GM18499 (cell line): ENCODE results near the gene OR6M1.

Experiments
- ATAC-seq: cut with Tn5 transposase; IDR thresholded peaks from one replicate; pipeline ENCODE4 v1.9.1; 2021; ENCODE audit warnings: moderate number of reproducible peaks; ENCODE audit not compliant: insufficient read depth, unreplicated experiment

OR6M1 gene

DNA sequence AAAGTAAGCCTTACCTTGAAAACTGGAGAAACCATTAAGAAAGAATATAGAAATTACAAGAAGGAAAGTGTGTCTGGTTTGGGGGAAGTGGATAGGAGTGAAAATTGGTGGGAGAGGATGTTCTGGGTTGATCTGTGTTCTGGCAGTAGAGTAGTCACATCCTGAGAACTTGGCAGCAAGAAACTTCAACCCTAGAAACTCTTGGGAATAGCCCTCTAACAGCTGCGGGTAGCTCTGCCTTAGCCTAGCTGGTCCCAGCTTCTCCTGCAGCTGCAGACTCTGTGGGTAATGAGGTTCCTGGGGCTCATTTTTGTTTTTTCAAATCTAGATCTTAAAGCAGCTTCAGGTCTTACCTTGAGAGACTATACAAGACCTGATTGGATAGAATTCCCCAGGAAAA is 27.6 kb downstream of the OR6M1 start:
- ATAC-seq, result no peak

DNA sequence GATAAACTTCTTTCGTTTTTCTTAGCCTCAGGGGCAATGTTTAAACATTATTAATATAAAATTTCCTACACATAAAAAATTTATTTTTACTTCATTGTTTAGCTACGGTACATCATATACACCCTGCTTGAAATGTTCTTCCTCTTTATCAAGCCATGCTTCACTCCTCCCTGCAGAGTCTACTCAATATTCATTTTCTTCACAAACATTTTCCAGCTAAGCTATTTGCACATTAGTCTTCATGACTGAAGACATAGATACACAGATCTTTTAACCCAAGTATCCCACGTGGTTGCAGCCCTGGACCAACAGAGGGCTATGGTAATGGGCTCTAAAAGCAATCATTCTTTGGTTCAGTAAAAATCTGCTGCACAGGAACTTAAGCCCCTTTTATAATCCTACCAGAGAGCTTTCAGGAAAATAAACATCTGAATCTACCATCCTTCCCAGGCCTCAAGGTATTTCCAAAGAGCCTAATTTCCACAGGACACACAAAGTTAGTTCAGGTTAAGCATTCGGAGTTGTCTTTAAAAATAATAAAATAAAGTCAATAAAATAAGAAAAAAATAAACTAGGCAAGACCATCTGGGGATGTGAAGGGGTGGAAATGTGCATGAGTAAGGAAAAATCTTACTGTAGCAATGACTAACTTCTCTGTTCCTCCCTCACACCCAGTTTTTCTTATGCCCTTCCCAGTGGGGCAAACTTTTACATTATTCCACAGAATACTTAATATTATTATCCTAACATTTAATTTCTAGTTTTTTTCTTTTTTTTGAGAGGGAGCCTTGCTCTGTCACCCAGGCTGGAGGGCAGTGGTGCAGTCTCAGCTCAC is 30.2 kb downstream of the OR6M1 start:
- no peak for ATAC-seq

GRCh38 chr11:123775289-123775688 is 30.9 kb downstream of the OR6M1 start:
- ATAC-seq, result no peak

GRCh38 chr11:123773959-123774358 is 32.2 kb downstream of the OR6M1 start:
- no peak for ATAC-seq

DNA sequence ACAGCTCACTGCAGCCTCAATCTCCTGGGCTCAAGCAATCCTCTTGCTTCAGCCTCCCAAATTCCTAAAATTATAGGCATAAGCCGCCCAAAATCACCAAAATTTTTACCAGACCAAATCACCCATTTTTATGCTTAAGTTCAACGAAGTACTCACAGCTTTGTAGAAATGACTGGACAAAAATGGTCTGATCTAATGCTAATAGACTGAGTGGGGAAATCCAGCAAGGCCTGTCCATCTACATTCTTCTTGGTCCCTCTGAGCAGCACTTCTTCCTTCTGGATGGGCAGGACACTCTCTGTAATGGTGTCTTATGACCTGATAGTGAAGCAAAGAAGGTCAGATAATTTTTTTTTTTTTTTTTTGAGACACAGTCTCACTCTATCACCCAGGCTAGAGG is 33.1 kb downstream of the OR6M1 start:
- ATAC-seq, result no peak

DNA sequence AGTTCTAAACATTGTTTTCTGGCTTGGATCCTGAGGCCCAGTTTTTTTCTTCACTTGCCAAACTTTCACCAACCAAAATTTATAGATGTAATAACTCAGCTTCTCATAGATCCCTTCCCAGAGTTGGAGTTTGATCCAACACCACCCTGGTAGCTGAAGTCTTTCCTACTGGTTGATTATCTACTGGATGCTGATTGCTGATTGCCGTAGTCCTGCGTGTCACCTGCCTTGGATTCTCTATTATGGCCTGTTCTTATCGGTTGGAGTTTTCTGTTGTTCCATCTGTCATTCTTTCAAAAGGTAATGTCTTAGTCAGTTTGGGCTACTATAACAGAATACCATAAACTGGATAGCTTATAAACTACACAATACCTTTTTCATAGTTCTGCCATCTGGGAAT is 34.5 kb downstream of the OR6M1 start:
- ATAC-seq, result no peak

DNA sequence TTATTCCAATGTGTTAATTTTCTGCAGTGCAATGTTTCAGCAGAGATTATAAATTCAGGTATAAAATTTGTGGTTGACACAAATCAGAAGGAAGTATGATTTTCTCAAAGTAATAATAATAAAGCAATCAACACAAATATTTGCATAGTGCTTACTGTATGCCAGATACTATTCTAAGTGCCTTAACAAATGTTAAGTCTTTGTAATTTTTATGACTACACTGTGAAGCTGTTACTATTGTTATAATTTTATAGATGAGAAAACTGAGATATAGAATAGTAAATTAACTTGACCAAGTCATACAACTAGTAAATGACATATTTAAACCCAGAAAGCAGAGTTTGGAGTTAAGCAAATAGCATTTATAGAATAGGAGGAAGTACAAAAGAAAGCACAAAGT is 35.4 kb downstream of the OR6M1 start:
- no peak for ATAC-seq

DNA sequence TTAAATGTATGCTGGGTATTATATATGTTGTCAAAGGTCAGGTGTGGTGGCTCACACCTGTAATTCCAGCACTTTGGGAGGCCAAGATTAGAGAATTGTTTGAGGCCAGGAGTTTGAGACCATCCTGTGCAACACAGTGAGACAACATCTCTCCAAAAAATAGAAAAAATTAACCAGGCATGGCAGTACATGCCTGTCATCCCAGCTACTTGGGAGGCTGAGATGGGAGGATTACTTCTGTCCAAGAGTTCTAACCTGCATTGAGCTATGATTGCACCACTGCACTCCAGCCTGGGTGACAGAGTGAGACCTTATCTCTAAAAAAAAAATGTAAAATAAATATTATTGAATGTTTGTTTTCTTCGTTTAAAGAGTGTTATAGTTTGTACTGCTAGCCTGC is 40.5 kb downstream of the OR6M1 start:
- no peak for ATAC-seq

- ATAC-seq, result no peak
These were observed 43.7 kb downstream of the OR6M1 start for GRCh38 chr11:123762422-123762821.

GRCh38 chr11:123760894-123761293 is 45.3 kb downstream of the OR6M1 start:
- ATAC-seq, result peak; percentile 88

- ATAC-seq, result no peak
These were observed 48.2 kb downstream of the OR6M1 start for GRCh38 chr11:123757976-123758375.

DNA sequence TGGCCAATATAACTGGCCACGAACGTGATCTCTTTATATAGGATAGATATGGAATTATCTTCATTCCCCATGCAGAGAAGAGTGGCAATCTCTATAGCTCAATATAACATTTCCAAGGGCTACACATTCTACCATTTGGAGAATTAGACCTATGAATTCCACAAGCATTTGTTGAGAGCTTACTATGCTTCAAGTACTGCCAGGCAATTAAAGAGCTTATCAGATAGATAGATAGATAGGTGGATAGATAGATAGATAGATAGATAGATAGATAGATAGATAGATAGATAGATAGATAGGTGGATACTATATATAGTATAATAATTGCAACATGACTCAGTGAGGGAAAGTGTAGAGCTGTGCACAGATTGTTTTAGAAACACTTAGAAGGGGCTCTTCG is 50.3 kb downstream of the OR6M1 start:
- ATAC-seq, result no peak
